GM21360 (cell line): ENCODE results near the gene MRPS18A.
"Not testable (repeated sequence)": the region's sequence is repeated elsewhere in the genome, so short reads cannot be mapped to it uniquely, and the experiment has no call there.

ENCODE experiments used
- ATAC-seq: cut with Tn5 transposase; IDR thresholded peaks from one replicate; pipeline ENCODE4 v1.9.1; 2021; ENCODE audit warnings: mild to moderate bottlenecking, moderate library complexity; ENCODE audit not compliant: unreplicated experiment

The MRPS18A gene

DNA sequence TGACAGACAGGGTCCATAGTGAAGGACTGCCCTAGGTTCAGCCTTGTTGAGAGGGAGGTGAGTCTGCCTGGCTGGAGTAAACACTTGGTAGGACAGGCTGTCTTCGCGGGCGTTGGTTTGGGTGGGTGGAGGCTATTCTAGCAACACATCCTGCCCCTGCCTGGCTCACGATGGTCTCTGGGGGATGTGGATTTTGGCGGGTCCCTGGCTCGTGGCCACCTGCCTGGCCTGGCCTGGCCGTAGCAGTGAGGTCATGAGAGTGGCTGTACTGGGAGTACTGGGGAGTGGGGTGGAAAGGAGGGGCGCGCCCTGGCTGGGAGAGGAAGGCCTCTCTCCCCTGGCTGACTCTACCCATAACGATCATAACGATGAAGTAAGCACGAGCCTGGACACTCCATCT is 30.2 kb upstream of the MRPS18A start:
- ATAC-seq, result no peak

DNA sequence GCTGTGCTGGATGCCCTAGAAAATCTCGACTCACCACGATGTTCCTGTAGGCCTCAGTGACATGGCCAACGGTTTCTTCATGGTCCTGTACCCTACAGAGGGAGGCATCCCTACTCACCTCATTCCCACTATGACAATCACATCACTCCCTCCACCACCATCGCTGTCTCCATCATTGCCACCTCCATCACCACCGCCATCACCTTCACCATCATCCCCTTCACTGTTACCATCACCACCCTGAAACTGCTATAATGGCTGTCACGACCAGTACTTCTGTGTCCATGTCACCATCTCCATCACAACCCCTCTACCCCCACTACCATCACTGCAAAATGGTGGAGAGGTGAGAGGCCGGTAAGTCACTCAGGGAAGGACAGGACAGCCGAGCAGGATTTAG is 29.8 kb upstream of the MRPS18A start:
- ATAC-seq, result no peak

DNA sequence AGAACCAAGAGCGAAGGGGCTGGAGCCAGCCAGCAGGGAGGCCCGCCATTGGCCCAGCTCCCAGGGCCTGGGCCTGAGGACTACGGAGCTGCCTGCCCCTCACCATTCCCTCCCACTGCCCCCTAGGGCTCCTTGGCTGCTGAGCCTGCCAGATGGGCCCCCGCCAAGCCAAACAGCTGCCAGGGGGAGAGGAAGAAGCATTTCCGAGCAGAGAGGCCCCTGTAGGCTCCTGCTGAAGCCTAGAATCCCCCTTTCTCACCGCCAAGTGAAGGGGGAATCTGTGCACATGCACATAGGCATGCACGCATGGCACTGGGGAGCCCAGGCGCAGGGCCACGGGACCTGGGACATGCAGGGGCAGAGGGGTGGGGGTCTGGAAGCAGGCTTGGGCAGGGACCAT is 28.5 kb upstream of the MRPS18A start:
- ATAC-seq, result no peak

DNA sequence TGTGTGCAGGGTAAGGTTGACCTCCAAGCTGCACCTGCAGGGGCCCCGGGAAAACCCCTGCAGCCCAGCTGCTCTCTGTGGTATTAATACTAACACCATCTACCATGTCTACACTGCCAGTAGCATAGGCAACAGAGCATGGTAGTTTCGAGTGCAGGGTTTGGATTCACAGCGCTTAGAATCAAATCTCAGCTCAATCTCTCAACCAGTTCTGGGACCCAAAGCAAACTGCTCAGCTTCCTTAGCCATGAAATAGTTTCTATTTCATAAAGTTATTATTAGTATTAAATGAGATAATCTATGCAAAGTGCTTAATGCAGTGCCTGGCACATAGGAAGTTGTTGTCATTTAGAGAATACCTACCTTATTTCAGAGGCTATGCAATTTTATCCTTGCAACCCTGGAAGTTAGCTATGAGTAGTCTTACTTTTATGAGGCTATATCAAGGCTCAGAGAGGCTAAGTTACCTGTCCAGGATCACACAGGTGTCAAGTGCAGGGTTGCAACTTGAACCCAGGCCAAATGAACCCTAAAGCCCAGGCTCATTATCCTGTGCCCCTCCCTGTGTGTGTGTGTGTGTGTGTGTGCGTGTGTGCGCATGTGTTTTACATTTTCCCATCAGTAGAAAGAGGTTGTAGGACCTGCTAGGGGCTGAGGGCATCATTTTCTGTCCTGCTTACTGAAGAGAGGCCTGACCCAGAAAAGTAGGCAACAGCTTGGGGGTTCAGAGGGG is 27.6 kb upstream of the MRPS18A start:
- peak; percentile 75 for ATAC-seq

DNA sequence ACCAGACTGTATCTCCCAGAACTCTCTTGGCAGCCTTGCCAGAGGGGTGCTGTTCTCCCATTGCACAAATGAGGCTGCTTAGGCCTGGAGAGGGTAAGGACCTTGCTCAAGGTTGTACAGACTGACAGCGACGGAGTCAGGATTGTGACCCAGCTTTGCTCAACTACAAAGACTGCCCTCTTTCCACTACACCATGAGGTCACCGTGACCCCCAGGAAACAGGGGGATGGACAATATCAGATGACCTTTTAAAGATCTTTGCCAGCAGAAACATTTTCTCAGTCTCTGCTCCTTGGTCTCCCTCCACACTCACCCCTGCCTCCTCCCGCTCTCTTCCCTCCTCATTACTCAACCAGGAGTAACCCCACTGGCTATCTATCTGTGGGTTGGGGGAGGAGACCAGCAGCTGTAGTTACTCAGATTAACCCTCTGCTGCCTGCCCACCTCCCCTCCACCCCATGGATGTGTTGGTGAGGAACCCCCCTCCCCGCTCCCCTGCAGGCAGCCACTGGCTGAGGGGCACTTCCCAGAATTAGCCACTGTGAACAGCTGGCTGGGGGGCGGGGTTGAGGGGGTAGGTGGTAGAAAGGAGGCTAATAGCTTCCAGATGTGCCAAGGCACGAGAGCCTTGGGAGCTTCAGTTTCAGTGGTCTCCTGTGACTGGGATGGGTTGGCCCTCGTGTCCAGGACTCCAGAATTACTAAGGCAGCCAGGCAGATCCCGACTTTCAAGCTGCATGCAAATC is 26.9 kb upstream of the MRPS18A start:
- peak; percentile 8 for ATAC-seq

DNA sequence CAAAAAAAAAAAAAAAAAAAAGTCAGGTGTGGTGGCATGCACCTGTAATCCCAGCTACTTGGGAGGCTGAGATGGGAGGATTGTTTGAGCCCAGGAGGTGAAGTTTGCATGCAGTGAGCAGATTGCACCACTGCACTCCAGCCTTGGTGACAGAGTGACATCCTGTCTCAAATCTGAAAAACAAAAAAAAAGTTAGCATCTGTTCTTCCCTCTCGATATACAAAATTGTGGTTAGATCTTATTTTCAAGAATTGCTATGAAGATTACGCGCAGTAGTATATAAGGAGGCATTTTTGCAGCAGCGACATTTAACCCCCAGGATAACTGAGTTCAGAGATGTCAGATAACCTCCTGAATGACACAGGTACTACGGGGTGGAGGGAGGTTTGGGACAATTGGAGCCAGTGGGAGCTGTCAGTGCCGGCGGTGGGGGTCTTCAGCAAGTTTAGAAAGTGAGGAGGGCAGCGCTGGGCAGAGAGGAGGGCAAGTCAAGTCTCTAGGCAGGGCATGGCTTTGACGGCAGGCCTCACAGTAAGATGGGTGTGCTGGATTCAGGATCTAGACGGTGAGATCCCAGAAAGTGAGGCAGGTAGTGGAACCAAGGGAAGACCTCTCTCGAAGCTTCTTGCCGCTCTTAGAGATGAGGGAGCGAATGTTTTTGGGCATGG is 26.2 kb upstream of the MRPS18A start:
- ATAC-seq, result no peak

DNA sequence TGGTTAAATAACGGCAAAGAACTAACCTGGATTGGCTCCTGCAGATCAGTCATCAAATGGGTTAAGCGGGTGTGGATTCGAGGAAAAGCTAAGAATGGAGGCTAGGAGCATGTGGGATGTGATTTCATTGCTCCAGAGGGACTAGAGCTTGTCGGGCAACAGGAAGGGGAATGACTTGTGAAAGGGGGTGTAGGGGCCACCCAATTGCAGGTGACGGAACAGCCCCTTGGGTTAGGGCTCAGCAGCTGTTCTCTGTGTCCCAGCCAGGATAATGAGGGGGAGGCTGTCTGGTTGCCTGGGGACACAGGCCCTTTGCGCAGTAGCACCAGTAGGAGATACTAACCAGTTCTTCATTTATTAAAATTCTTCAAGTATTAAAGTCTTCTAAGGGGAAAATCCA is 25.0 kb upstream of the MRPS18A start:
- no peak for ATAC-seq

DNA sequence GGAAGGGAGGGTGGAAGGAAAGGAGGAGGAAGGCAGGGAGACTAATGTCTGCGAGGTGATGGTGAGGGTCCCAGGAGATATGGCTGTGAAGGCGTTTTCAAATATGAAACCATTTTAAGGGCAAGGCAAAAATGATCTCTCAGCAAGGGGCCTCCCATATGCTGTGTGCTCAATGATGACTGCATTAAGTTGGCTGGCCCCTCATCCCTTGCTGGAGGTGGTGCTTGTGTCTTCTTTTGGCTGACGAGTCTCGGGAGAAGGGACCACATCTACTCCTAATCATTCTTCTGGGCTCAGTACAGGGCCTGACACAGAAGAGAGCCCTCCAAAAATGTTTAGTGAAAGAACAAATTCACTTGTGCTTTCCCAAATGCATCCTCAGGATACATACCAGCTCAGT is 23.0 kb upstream of the MRPS18A start:
- ATAC-seq, result no peak

DNA sequence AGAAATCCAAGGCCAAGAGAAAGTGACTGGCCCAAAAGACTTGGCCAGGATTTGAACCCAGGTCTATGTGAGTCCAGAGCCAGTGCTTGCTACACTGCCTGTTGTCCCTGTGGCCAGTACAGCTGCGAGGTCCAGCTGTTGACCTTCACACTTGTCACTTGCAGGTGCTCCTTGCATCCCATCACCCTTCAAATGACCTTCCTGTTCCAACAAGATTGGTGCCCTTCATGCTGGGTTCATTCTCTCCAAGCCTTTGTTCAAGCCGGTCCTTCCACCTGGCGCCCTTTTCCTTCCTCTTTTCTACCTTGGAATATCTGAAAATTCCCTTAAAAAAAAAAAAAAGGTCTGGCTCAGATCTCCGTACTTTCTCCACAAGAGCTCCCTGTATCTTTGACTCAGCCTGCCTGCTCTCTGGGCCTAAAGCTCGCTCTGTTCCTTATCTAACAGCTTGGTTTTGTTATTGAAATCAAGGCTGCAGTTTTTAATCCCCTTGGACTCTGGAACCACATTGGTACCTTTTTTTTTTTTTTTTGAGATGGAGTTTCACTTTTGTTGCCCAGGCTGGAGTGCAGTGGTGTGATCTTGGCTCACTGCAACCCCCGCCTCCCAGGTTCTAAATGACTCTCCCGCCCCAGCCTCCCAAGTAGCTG is 22.2 kb upstream of the MRPS18A start:
- ATAC-seq, result no peak

DNA sequence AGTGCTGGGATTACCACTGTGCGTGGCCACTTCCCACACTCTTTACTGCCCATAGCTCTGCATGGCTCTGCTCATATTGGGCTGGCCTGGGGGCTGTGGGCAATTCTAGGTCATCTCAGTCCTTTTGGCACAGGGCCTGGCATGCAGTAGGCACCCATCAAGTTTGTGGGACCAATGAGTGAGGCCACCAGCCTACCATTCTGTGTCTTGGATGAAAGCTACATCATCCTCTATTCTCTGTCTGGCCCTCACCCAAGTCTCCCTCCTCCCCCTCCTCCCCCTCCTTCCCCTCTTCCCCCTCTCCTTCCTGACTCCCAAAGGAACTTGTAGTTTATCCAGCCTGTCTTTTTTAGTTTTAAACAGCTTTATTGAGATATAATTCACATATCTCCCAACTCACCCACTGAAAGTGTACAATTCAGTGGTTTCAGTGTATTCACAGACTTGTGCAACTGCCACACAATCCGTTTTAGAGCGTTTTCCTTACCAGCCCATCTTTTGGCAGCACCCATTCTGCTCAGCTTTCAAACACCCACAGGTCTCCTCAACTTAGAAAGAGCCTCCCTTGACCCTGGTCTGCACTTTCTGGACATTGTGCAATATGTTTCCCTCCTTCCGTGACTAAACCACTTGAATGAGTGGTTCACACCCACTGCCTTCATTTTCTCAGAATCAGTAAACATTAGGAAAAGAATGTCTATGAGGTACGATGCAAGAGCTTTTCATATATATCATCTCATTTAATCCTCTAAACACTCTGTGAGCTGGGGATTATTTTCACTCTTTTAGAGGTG is 21.5 kb upstream of the MRPS18A start:
- no peak for ATAC-seq

DNA sequence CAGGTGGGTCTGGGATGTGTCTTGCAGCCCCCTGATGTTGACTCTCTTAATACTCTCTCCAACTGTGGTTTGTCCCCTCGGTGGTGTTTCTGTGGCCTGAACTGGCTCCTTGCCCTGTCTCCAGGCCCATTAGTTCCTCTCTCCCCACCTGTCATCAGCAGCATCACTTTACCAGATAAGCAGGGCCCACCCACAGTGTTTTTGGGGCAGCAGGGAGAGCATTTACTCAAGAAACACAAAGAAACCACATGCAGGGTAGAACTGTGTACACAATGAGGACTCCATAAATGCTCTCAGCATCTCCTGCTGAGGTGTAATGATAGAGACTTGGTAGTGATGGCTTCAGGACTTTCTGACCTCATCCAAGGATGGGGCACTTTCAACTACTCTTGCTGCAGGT is 20.2 kb upstream of the MRPS18A start:
- ATAC-seq, result no peak

DNA sequence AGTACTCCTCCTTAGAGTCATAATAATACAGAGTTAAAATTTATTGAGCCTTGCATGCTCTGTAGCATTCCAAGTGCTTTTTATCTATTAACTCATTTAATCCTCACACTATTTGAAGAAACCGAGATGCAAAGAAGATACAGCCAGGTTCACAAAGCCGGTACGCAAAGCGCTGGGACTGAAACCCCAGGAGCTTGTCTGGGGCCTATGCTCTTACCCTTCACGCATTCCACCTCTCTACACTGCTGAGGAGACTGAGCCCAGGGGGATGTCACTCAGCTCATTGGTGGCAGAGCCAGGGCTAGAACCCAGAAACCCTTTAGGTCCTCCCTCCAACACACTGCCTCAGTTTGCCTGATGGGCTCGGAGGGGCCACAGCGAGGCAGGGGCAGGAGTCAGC is 19.7 kb upstream of the MRPS18A start:
- no peak for ATAC-seq

DNA sequence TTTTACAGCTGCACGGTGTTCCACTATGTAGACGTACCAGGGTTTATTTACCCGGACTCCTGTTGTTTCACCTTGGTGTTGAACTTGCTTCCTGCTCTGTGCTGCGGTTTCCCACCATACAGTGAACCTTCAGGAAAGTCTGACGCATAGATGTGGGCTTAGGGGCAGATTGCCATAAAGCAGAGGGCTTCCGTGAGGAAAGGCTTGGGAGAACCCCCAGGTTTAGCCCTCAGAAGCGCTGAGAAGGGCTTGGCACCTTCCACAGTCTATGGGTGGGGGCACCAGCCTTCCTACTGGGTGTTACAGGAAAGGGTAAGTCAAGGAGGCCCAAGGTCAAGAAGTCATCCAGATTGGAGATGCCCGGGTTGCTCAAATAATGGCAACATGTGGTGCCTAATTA is 19.2 kb upstream of the MRPS18A start:
- no peak for ATAC-seq

DNA sequence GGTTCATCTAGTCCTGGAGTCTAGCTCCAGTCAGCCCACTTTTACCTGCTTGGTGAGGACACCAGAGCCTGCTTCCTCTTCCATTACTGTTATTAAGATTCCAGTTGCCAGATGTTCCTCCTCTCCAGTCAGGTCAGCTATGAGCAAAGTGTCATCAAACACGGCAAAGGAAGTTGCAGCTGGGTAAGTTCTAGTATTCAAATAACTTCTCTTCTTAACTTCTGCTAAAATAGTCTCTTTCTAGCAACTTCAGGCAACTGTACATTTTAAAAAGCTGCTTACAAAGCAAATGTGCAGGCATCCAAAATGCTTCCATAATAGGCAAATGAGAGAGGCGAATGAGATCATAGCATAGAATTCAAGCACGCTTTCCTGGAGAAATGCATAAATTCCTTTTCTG is 18.4 kb upstream of the MRPS18A start:
- ATAC-seq, result no peak

DNA sequence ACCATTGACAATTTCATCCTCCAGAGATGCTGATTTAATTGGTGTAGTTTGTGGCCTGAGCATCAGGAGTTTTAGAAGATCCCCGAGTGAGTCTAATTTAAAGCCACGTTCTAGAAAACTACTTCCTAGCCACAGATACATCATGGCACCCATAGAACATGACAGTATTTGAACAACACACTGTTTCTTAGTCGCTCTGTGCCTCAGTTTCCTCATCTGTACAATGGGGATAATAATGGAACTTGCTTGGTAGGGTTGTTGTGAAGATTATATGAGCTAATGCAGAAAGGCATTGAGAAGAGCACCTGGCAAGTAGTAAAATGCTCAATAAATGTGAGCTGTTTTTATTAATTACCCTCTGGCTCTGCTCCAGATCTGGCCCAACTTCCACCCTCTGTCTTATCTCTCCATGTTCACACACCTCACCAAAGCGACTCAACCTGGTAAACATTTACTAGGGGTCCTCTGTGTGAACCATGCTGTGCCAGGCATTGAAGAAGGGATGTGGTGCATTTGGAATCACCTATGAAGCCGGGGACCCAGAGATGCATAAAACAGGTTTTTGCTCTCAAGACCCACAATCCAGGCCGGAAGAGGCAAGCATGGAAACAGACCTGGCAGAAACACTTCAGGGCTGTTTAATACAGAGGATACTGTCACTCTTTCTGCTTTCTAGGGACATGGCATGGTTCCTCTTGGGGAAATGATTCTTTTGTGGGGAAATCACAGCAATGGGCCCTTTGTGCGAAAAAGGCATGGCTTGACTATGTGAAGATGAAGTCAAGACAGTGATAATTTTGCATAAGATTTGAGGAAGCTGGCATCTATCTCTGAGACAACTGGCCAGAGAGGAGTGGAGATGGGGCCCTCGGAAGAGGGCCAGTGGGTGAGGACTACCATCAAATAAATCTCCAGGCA is 16.2 kb upstream of the MRPS18A start:
- ATAC-seq, result no peak

DNA sequence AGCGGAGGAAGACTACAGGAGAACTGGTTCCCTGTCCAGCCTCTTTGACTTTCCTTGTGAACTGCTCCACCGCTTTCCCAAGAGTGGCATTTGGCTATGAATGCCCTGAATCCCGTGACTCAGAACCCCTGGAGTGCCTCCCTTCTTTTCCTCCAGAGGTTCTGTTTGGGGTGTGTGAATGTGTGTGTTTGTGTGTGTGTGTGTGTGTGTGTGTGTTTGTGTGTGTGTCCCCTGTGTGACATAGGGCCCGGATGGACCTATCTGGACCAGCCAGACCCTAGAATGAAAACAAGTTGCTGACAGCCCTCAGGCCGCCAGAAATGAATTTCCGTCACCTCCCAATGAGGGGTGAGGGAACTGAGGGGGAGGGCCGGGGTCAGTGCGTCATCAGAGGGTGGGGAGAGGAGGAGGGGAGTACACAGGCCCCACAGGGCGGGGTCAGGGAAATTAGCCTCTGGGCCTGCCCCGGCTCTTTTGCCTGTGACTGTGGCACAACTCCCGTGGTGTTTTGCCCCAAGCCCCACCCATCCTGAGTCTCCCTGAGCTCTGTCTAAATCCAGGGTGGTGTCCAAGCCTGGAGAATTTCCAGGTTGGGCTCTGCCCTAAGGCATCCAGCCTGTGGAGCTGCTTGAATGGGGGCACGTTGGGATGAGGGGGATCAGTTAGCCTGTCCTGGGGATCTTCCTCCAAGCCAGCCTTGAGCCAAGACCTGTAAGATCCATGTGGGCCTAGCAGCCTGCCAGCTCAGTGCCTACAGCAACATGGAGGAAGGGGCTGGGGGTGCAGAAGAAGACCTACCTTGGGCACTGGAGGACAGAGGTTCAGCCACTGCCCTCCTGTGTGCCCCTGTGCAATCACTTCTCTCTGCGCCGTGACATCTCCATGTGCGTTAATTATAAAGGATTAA is 15.2 kb upstream of the MRPS18A start:
- ATAC-seq, result peak; percentile 51

DNA sequence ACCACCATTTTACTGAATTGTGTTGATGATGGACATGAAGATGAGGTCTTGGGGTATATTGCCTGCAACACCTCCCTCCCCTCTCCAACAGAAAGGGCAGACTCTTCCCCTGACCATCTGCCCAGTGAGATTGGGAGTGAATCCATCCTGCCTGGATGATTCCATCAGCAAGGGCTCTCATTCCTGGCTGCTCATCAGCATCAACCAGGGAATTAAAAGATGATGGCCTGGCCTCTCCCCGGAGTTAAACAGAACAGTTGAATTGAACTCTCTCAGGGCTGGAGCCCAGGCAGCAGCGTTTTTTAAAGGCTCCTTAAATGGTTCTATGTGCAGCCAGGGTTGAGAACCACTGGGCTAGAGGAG is 14.6 kb upstream of the MRPS18A start:
- no peak for ATAC-seq

DNA sequence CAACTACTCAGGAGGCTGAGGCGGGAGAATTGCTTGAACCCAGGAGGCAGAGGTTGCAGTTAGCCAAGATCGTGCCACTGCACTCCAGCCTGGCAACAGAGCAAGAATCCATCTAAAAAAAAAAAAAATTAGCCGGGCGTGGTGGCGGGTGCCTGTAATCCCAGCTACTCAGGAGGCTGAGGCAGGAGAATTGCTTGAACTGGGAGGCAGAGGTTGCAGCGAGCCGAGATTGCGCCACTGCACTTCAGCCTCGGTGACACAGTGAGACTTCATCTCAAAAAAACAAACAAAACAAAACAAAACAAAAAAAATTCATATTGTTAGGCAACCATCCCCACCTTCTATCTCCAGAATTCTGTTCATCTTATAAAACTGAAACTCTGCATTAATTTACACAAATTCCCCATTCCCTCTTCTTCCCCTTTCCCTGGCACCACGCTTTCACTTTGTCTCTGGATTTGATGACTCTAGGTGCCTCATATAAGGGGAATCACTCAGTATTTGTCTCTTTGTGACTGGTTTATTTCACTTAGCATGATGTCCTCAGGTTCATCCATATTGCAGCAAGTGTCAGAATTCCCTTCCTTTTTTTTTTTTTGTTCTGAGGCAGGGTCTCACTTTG is 13.5 kb upstream of the MRPS18A start:
- ATAC-seq, result not testable (repeated sequence)
